SU-DHL-6 (cell line): ENCODE data around the gene SLC22A5.

Experiments used
- H2AFZ ChIP-seq: fragments of 200-600 bp; sonication (generic); 2 replicates; pipeline ENCODE4 v1.6.1; 2014; ENCODE audit warnings: low read depth, mild to moderate bottlenecking, moderate library complexity, mixed read lengths, antibody characterized with exemption, low read length; ENCODE audit not compliant: severe bottlenecking
- H3F3A ChIP-seq: fragments of 200-600 bp; shearing (Covaris generic); 2 replicates; pipeline ENCODE4 v1.6.0; 2016; ENCODE audit warnings: antibody characterized with exemption, mild to moderate bottlenecking; ENCODE audit not compliant: insufficient read depth
- H3K27ac ChIP-seq: fragments of 200-600 bp; sonication (generic); 2 replicates; pipeline ENCODE4 v1.5.1; 2016; ENCODE audit warnings: low read depth, mild to moderate bottlenecking, low read length, moderate library complexity, mixed read lengths
- H3K27me3 ChIP-seq: fragments of 200-600 bp; sonication (generic), shearing (Covaris generic); 2 replicates; pipeline ENCODE4 v1.6.0; 2014; ENCODE audit warnings: mild to moderate bottlenecking, low read length
- H3K36me3 ChIP-seq: fragments of 200-600 bp; sonication (generic); 2 replicates; pipeline ENCODE4 v1.6.1; 2014; ENCODE audit warnings: mild to moderate bottlenecking, low read length, mixed read lengths
- H3K4me2 ChIP-seq: fragments of 300-600, 200-600 bp; shearing (Covaris generic), sonication (generic); 2 replicates; pipeline ENCODE4 v1.6.0; 2014; ENCODE audit warnings: low read length, low read depth, mild to moderate bottlenecking; ENCODE audit not compliant: poor library complexity, severe bottlenecking
- H3K4me3 ChIP-seq: fragments of 200-600 bp; sonication (generic); 2 replicates; pipeline ENCODE4 v1.5.1; 2014; ENCODE audit warnings: antibody characterized with exemption, low read length, mild to moderate bottlenecking, mixed read lengths; ENCODE audit not compliant: insufficient read depth, poor library complexity, severe bottlenecking
- H3K79me2 ChIP-seq: fragments of 200-600 bp; sonication (generic); 2 replicates; pipeline ENCODE4 v1.6.1; 2014; ENCODE audit warnings: mild to moderate bottlenecking, low read length, moderate library complexity; ENCODE audit not compliant: insufficient read depth
- H3K9ac ChIP-seq: fragments of 200-600 bp; sonication (generic); 2 replicates; pipeline ENCODE4 v1.7.0; 2014; ENCODE audit warnings: mild to moderate bottlenecking, low read length
- H3K9me2 ChIP-seq: fragments of 200-600 bp; sonication (generic); replicated peaks from 2 replicates; pipeline ENCODE4 v1.6.1; 2014; ENCODE audit warnings: low read length; ENCODE audit not compliant: insufficient read depth
- H3K9me3 ChIP-seq: fragments of 200-600 bp; sonication (generic); 2 replicates; pipeline ENCODE4 v1.6.1; 2014; ENCODE audit warnings: low read length, mixed read lengths; ENCODE audit not compliant: insufficient read depth
- H4K20me1 ChIP-seq: fragments of 200-600 bp; sonication (generic); 2 replicates; pipeline ENCODE4 v1.6.1; 2014; ENCODE audit warnings: low read depth, mild to moderate bottlenecking, antibody characterized with exemption, low read length, moderate library complexity, mixed read lengths
- EZH2phosphoT487 ChIP-seq: fragments of 200-600 bp; sonication (generic), shearing (Covaris generic); conservative IDR thresholded peaks from 2 replicates; pipeline ENCODE4 v1.6.1; 2018; ENCODE audit warnings: mild to moderate bottlenecking, antibody characterized with exemption, low read length, moderate library complexity, mixed read lengths
- TF ChIP-seq, protein P1 (sequence below): fragments of 200-600 bp; sonication (generic); IDR thresholded peaks from one replicate; pipeline ENCODE4 v1.5.1; 2017; ENCODE audit warnings: antibody characterized with exemption, mild to moderate bottlenecking, low read length, moderate library complexity; ENCODE audit not compliant: insufficient read depth, poor library complexity, severe bottlenecking

Gene SLC22A5

DNA sequence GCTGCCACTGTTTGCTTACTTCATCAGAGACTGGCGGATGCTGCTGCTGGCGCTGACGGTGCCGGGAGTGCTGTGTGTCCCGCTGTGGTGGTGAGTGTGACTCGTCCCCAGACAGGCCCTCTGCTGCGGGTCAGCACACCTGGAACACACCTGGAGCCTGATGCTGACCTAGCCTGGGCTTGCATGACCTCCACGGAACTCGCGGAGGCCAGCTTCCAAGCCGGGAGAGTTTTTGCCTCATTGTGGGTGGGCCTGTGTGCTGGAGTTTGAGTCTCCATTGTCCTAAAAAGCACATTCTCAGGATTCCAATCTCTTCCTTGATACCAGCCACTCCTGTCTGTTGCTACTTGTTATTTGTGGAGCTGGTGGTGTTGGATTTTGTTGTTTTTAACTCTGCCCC, 47.2 kb upstream of the SLC22A5 start:
- TF ChIP-seq, protein P1, sequence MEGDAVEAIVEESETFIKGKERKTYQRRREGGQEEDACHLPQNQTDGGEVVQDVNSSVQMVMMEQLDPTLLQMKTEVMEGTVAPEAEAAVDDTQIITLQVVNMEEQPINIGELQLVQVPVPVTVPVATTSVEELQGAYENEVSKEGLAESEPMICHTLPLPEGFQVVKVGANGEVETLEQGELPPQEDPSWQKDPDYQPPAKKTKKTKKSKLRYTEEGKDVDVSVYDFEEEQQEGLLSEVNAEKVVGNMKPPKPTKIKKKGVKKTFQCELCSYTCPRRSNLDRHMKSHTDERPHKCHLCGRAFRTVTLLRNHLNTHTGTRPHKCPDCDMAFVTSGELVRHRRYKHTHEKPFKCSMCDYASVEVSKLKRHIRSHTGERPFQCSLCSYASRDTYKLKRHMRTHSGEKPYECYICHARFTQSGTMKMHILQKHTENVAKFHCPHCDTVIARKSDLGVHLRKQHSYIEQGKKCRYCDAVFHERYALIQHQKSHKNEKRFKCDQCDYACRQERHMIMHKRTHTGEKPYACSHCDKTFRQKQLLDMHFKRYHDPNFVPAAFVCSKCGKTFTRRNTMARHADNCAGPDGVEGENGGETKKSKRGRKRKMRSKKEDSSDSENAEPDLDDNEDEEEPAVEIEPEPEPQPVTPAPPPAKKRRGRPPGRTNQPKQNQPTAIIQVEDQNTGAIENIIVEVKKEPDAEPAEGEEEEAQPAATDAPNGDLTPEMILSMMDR = no peak
- TF ChIP-seq EZH2phosphoT487 = no peak
- no peak overlapping the region for H3K27ac ChIP-seq

GRCh38 chr5:132323202-132323601, 46.3 kb upstream of the SLC22A5 start:
- TF ChIP-seq, protein P1 = no peak
- no peak for TF ChIP-seq EZH2phosphoT487
- H3K4me2 ChIP-seq = no peak overlapping the region
- H3K36me3 ChIP-seq = no peaks in the 10 kb centered on the region

More for the DNA sequence above, 47.2 kb upstream of the SLC22A5 start:
- H3K9me3 ChIP-seq = no peaks in the 10 kb centered on the region
- H3F3A ChIP-seq = no peaks in the 10 kb centered on the region
- H3K27me3 ChIP-seq = no peaks in the 10 kb centered on the region; the same call in 1 of the 2 replicates
- H3K9me2 ChIP-seq = no peaks in the 10 kb centered on the region
- H3K36me3 ChIP-seq = no peaks in the 10 kb centered on the region
- no peak overlapping the region for H3K9ac ChIP-seq
- H4K20me1 ChIP-seq = no peaks in the 10 kb centered on the region
- H2AFZ ChIP-seq = no peak overlapping the region
- no peak overlapping the region for H3K4me2 ChIP-seq
- H3K79me2 ChIP-seq = no peaks in the 10 kb centered on the region
- no peak overlapping the region for H3K4me3 ChIP-seq

GRCh38 chr5:132325691-132326090, 43.8 kb upstream of the SLC22A5 start:
- Histone ChIP-seq H3K9me3 (no peaks in the 10 kb centered on the region), H3K9ac (no peak overlapping the region), H3K27me3 (no peaks in the 10 kb centered on the region; the same call in 1 of the 2 replicates), H2AFZ (no peak overlapping the region), H3K79me2 (no peaks in the 10 kb centered on the region), H3K36me3 (no peaks in the 10 kb centered on the region), H3K27ac (no peak overlapping the region), H3K9me2 (no peaks in the 10 kb centered on the region), H3K4me3 (no peak overlapping the region), H3K4me2 (no peak overlapping the region), H4K20me1 (no peaks in the 10 kb centered on the region), H3F3A (no peaks in the 10 kb centered on the region)
- TF ChIP-seq EZH2phosphoT487 = no peak
- TF ChIP-seq, protein P1 = no peak

More at GRCh38 chr5:132323202-132323601, 46.3 kb upstream of the SLC22A5 start:
- H3K9me2 ChIP-seq = no peaks in the 10 kb centered on the region
- no peak overlapping the region for H3K4me3 ChIP-seq
- no peaks in the 10 kb centered on the region; the same call in 1 of the 2 replicates for H3K27me3 ChIP-seq
- H4K20me1 ChIP-seq = no peaks in the 10 kb centered on the region
- H3K9ac ChIP-seq = no peak overlapping the region
- no peaks in the 10 kb centered on the region for H3K79me2 ChIP-seq
- no peaks in the 10 kb centered on the region for H3F3A ChIP-seq
- no peak overlapping the region for H3K27ac ChIP-seq
- H2AFZ ChIP-seq = no peak overlapping the region
- H3K9me3 ChIP-seq = no peaks in the 10 kb centered on the region
